Mesenteric fat pad (tissue), 1 donor: ENCODE results near the gene SQOR. TPM values are rescaled to one million over a fixed set of nuclear protein-coding genes. Genes with fewer than 3 reads are reported as not detected.
"Not testable (repeated sequence)": the region's sequence is repeated elsewhere in the genome, so short reads cannot be mapped to it uniquely, and the experiment has no call there.

Experiments used
- DNase-seq: peaks from one replicate; pipeline ENCODE4 v3.0.0-alpha.2; 2020; ENCODE audit warnings: low spot score
- total RNA-seq: library from RNA; stranded (reverse); fragmentation: NEBNext Ultra II Directional; extraction: Animal tissue kit (Norgen Biotek cat#: 25700); gene quantifications from one replicate; pipeline ENCODE4 v1.2.1, GENCODE V29; 2021
- donor health status: DM: yes; HTN: yes; CAD: no.

The SQOR gene
- total RNA-seq, 1 donor from 2014 or later: 62.1 TPM

GRCh38 chr15:45630917-45631691 is 3.7 kb upstream of the SQOR start:
- DNase-seq: no peak

- no peak for DNase-seq
These were observed 3.1 kb upstream of the SQOR start for GRCh38 chr15:45631776-45632175.

GRCh38 chr15:45635191-45635638 is 386 bp downstream of the SQOR start:
- DNase-seq: peak; percentile 90

- DNase-seq: no peak
These were observed 999 bp downstream of the SQOR start for GRCh38 chr15:45635763-45636292.

GRCh38 chr15:45637141-45637540 is 2.3 kb downstream of the SQOR start:
- DNase-seq: no peak

- no peak for DNase-seq
These were observed 2.8 kb downstream of the SQOR start for GRCh38 chr15:45637552-45638033.

- DNase-seq: no peak
These were observed 5.8 kb downstream of the SQOR start for GRCh38 chr15:45640616-45641015.

GRCh38 chr15:45641374-45641781 is 6.5 kb downstream of the SQOR start:
- no peak for DNase-seq

- no peak for DNase-seq
These were observed 7.4 kb downstream of the SQOR start for GRCh38 chr15:45641999-45642932.

- no peak for DNase-seq
These were observed 9.6 kb downstream of the SQOR start for GRCh38 chr15:45644437-45644836.

GRCh38 chr15:45645026-45645980 is 10.5 kb downstream of the SQOR start:
- DNase-seq: no peak

- no peak for DNase-seq
These were observed 11.4 kb downstream of the SQOR start for GRCh38 chr15:45646220-45646619.

- DNase-seq: no peak
These were observed 13.0 kb downstream of the SQOR start for GRCh38 chr15:45647828-45648227.

- DNase-seq: no peak
These were observed 13.8 kb downstream of the SQOR start for GRCh38 chr15:45648521-45649200.

GRCh38 chr15:45650007-45650406 is 15.2 kb downstream of the SQOR start:
- not testable (repeated sequence) for DNase-seq

- DNase-seq: no peak
These were observed 16.2 kb downstream of the SQOR start for GRCh38 chr15:45650889-45651525.

GRCh38 chr15:45653702-45654424 is 19.0 kb downstream of the SQOR start:
- DNase-seq: no peak

- no peak for DNase-seq
These were observed 19.9 kb downstream of the SQOR start for GRCh38 chr15:45654749-45655148.

GRCh38 chr15:45657254-45657653 is 22.4 kb downstream of the SQOR start:
- no peak for DNase-seq
